GM19438 (cell line): ENCODE measurements around the gene ERGIC1.
"Not testable (repeated sequence)": the region's sequence is repeated elsewhere in the genome, so short reads cannot be mapped to it uniquely, and the experiment has no call there.

Experiments
- ATAC-seq: cut with Tn5 transposase; IDR thresholded peaks from one replicate; pipeline ENCODE4 v1.9.1; 2021; ENCODE audit warnings: low read depth; ENCODE audit not compliant: unreplicated experiment

Gene ERGIC1

DNA sequence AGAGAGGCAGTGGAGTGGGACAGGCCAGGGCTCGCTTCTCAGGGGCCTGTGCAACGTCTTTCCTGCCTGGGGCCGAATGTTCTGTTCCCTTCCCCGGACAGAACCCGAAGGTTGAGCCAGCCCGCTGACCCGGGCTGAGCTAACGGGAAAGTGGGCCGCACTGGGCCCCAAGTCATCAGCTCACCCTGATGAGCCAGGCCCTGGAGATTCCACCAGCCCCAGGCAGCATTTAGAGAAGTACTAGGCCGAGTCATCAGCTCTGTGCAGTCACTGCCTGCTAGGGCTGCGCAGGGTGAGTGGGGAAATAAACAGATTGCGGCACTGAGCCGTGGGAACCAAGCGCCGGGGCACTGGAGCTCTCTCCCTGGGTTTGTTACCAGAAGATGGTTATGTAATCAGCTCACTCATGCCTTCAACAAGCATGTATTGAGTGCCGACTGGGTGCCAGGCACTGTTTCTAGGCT lies 33.9 kb upstream of the ERGIC1 start:
- no peak for ATAC-seq

DNA sequence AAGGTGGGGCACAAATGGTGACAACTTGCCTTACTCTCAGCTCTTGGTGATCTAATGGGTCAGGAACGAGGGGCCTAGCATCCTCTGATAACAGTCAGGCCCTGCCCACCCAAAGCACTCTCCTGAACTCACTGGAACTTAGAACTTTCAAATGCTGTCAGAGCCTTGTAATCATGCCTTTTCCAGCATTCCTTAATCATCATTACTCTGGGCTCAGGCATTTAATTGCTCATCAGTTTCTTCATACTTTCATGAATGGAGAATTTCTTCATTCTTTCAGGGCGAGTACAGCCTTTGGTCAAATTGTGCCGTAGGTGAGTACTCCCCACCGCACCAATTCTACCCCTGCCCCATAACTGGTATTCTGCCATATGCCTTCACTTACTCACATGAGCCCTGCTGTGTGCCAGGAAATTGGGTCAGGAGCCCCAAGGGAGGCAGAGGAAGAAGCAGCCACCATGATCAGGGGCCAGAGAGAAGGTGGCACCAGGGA lies 32.8 kb upstream of the ERGIC1 start:
- no peak for ATAC-seq

DNA sequence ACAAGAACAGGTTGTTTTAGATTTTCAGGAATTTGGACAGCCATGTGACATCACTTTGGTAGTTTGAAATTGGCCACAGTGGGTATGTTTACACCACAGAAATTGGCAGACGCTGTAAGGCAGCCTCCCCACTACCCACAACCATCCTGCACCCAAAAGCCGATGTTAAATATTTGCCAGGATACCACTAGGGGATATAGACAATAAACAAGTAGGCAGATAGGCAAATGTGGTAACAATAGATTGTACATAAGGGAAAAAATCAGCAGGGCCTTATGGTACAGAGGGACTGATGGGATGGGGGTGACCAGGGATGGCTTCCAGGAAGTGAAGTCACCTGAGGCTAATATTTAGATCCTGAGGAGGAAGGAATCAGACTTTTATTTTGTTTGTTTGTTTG lies 31.9 kb upstream of the ERGIC1 start:
- no peak for ATAC-seq

DNA sequence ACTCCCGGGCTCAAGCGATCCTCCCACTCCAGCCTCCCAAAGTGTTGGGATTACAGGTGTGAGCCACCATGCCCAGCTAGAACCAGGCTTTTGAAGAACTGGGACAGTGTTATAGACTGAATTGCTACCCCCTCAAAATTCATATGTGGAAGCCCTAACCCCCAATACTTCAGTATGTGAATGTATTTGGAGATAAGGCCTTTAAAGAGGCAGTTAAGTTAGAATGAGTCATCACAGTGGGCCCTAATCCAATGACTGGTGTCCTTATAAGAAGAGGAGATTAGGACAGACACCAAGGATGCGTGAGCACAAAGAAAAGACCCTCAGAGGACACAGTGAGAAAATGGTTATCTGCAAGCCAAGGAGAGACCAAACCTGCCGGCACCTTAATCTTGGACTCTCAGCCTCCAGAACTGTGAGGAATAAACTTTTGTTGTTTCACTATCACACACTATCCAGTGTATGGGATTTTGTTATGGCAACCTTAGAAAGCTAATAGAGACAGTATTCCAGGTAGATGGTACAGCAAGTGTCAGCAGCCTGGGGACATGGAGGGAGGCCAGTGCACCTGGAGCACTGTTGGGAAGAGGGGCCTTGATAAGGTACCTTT lies 31.4 kb upstream of the ERGIC1 start:
- no peak for ATAC-seq

DNA sequence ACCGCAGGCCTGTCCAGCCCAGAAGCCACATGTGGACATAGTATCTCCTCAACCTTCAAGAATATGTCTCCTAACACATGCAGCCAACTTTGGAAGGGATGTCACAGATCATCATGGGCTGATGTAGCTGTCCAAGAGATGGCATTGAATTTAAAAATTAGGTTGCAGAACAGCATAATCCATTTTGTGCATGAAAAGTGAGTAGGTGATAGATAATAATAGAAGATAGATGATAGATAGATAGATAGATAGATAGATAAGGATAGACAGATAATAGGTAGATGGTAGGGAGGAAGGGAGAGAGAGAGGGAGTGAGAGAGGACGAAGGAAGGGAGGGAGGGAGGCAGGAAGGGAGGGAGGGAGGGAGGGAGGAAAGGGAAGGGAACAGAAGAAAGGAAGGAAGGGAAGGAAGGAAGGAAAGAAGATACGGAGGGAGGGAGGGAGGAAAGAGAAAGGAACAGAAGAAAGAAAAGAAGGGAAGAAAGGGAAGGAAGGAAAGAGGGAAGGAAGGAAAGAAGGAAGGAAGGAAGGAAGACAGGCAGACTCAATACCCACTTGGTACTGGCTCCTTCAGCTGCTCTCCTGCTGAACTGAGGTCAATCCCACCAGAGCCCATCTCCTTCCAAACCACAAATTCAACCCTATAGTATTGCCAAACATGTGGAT lies 28.9 kb upstream of the ERGIC1 start:
- no peak for ATAC-seq

DNA sequence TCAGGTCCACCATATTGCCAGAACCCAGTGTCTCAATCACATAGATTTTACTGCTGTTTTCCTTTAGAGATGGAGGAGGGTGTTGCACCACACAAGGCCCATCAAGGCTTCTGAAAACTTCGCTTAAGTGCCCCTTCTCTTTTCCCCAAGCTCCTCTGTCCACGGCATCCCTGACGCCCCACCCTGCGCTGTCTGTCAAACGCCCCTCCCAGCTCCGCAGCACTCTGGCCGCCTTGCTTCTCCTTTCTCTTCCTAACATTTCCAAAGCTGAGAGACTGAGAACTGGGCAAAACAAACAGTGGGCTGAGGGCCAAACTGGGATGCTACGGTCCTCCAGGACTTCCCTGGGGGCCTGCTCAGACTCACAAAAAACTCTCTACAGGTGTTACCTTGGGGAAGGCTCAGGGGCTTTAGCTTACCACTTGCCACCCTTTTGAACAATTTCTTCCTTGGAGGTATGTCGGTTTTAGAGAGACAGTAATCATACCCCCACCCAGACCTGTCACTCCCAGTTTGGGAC lies 28.3 kb upstream of the ERGIC1 start:
- ATAC-seq = no peak

DNA sequence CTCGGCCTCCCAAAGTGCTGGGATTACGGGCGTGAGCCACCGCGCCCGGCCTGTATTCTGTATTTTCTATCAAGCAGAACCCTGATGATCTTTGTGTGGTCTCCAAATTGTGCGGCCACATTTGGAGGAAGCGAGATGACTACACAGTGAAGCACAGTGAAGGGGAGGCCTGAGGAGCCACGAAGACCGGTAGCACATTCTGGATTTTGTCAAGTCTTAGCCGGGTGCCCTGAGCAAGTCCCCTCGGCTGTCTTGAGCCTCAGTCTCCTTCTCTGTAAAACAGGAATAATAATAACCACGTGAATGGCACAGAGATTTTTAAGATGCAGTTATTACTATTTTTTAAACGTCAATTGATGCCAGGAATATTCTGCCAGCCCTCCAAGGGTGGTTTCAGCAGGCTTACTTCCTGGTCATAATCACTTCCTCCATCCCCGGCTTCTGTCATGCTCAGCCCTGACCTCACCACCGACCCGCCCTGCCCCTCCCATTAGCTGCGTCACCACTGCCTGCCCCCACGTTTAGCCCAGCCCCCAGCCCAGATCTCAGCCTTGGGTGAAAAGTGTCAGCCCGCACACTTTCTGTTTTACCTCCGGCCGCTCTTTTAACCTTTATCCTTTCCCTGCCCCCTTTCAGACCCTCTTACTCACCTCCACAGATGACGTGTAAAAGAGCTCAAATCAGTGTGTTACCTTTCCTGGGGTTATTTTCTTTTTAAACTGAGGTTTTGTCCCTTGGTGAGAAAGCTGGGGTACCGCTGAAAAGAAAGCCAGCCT lies 27.0 kb upstream of the ERGIC1 start:
- ATAC-seq = peak; percentile 96

DNA sequence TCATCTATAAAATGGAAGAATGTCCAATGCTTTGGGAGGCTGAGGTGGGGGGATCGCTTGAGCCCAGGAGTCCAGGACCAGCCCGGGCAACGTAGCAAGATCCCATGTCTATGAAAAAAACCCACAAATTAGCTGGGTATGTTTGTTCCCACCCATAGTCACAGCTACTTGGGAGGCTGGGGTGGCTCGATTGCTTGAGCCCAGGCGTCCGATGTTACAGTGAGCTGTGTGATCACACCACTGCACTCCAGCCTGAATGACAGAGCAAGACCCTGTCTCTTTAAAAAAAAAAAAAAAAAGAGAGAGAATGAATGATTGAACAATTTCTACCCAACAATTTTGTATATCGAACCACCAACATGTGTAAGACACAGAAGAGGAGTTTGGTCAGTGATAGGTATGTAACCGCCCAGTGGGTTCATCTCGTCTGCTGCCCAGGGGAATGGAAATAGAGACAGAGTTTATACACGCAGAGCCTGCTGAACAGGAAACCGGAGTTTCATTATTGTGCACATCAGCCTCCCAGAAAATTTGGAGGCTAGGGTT lies 26.2 kb upstream of the ERGIC1 start:
- no peak for ATAC-seq

DNA sequence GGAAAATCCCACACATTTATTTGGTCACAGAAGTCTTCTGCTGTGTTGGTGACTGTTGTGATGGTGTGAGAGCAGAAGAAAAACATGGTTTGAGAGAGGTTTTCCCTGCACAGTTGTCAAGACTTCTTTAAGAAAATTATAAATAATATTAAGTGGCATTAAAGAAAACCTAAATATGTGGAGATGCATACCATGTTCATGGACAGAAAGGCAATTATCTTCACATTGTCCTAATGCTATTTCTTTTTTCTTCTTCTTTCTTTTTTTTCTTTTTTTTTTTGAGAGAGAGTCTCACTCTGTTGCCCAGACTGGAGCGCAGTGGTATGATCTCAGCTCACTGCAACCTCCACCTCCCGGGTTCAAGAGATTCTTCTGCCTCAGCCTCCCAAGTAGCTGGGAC lies 24.3 kb upstream of the ERGIC1 start:
- no peak for ATAC-seq

DNA sequence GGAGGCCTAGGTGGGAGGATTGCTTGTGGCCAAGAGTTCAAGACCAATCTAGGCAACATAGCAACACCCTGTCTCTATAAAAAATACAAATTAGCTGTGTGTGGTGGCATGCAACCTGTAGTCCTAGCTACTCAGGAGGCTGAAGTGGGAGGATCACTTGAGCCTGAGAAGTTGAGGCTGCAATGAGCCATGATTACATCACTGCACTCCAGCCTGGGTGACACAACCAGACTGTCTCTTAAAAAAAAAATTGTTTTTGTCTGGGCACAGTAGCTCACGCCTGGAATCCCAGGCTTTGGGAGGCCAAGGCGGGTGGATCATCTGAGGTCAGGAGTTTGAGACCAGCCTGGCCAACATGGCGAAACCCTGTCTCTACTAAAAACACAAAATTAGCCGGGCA lies 23.1 kb upstream of the ERGIC1 start:
- ATAC-seq = not testable (repeated sequence)

DNA sequence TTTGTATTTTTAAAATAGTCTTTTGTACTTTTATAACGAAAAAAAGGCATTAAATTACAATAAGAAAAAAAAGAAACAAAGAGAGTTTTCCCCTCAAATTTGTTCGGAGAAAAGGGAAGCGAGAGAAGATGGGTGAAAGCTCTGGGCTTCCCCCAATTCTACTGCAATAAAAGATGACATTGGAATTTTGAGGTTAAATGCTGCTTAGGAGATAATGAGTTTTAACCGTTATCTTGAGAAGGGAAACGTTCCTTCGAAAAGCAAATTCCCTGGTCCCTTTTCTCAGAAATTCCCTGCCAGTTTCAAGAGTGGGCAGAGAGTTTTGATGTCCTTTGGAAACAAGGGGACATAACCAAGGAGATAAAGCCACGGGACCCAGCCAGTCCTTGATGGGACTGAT lies 18.4 kb upstream of the ERGIC1 start:
- no peak for ATAC-seq

DNA sequence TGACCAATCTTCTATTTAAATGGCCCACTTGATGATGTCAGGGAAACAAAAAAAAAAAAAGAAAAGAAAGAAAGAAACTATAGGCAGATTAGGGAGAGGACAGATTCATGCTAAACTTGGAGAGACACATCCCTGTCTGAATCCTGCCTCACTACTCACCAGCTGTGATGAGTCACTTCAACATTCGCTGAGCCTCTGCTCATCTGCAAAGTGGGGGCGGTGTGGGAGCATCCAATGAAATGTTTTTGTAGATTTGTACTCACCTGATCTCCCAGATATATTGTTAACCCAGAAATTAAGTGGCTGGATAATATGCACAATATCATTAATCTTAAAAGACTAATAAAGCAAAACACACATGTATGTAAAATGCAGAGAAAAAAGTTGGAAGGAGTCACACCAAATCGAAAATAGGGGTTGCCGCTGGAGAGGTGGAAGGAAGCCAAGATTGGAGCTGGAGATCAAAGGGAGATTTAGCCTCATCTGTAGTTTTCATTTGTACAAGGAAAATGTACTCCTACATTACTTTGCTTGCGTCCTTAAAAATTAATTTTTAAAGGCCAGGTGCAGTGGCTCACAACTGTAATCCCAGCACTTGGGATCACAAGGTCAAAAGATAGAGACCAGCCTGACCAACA lies 17.0 kb upstream of the ERGIC1 start:
- no peak for ATAC-seq

DNA sequence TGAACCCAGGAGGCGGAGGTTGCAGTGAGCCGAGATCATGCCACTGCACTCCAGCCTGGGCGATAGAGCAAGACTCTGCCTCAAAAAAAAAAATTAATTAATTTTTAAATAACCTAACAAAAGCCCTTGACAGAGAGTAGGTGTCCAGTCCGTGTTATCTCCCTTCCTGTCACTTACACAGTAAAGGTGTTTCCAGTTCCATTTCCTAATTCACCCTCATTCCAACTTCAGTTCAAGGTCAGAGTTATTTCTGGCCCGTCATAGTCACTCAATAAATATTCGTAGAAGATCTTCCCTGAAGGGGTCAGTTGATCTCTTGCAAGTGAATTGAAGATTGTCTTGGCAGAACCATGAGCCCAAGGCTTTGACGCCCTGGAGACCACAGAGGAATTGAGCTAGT lies 16.4 kb upstream of the ERGIC1 start:
- no peak for ATAC-seq

DNA sequence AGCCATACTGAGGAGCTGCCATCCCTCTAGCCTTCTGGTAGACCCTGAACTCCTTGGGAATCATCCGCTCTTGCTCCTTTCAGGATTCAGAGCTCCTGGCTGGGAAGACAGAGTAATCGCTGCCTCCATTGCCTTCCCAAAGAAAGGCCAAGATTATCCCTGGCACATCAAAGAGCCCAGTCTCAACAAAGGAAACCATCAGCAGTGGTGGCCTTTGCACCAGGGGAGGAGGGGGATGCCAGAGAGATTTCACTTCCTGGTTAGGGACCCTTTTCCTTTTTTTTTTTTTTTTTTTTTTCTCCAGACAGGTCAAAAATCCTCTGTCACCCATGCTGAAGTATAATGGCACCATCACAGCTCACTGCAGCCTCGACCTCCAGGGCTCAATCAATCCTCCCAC lies 16.0 kb upstream of the ERGIC1 start:
- ATAC-seq = no peak

DNA sequence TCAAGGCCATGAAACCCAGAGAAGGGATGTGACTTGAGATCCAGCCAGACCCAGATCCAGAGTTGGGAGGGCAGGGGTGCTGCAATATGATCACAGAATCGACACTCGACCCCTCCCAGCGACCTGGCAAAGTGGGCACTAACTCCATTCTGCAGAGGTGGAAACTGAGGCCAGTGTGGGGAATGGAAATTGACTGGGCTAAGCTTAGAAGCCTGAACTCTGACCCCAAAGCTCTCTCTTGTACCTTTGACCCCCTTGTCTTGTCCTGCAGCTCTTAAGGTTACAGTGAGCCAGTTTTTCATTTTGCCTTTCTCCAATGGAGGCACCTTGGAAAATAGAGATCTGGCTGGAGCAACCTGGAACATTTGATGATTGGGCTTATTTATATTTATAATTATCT lies 14.5 kb upstream of the ERGIC1 start:
- ATAC-seq = no peak

DNA sequence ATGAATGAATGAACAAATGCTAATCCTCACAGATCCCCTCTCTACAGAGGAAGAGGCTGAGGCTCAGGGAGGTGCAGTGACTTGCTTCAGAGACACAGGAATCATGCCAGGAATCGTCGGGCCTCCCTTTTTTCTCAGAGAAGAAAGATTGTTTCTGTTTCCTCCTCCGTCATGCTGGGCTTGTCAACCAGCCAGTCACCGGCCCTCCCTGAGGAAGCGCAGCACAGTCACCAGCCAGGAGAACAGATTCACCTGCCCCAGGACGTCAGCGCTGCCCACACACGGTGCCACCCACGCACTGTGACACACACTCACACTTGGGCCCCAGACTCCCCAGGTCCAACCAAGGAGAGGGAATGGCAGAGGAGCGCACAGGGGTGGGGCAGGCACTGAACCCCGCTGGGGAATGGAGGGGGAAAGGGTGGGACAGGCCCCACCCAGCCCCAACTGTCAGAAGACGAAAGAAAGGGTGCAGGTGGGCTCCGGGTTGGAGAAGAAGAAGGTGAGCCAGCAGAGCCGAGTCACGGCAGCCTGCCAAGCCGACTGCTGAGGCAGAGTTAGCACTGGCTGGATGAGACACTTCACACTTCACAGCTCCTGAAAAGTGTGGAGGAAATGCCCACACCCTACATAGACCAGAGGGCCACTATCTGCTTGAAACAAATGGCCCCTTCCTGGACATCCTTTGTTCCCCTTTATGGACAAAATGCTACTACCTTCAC lies 13.8 kb upstream of the ERGIC1 start:
- no peak for ATAC-seq

DNA sequence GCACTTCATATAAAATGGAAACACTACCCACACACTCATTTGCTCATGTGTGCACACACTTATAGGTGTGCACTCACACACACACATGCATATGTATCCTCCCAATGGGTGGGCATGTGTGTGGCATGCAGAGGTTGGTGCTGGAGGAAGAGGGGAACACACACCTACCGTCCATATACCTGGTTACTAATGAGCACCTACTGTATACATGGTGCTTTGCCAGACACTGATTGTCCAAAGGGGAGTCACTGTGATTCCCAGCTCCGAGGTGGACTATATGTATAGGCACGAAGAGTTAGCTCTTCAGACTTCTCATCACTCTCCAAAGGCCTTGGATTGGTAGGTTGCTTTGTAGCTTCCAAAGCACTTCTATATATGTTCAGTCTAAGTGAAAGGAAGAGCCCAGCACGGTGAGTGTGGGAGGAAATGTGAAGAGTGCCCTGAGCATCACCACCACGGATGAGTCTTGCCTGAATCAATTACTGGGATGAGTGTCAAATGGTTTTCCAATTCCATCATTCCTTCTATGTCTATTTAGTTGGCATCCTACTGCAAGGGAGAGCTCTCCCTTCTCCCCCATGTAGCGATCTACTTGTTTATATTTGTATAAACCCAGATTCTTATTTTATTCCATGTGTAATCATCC lies 12.6 kb upstream of the ERGIC1 start:
- ATAC-seq = no peak

DNA sequence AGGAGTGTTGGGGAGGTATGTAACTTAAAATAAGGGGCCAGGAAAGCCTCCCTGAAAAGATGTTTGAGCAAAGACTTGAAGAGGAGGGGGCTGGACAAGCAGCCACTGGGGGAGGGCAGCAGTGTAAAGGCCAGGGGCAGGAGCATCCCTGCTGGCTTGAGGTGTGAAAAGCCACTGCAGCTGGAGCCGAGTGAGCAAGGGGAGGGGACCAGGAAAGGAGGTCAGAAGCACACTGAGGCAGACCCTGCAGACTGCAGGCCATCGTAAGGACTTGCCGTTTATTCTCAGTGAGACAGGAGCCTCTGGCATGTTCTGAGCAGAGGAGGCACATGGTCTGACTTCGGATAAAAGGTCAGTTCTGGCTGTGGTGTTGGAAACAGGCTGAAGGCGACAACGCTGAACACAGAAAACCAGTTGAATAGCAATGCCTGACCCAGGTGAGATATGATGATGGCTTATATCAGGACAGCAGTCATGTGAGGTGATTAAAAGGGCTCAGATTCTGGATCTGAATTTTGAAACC lies 10.2 kb upstream of the ERGIC1 start:
- ATAC-seq = no peak

DNA sequence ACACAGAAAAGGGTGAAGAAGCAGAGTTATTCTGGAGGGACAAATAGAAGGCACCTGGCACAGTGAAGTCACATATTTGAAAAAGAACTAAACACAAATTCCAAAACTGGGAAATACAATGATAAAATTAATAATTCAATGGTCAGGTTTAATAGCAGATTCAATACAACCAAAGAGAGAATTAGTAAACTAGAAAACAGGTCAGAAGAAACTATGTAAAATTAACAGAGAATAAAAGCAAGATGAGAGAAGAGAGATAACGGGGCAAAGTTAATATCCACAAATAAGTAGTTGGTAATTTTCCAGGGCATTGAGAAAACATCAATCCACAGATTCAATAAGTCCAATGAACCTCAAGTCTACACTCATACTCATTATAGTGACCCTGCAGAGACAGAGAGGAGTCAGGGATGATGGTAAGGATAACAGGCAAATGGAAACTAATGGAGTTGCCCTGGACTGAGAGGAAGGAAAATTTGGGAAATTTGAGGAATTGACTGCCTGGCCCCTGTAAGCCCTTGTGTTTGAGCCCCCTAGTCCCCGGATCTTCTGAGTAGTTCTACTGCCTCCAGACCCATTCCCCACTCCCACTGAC lies 8.3 kb upstream of the ERGIC1 start:
- ATAC-seq = no peak
